H1 (cell line): ENCODE results near the gene MAP4K4. TPM values are rescaled to one million over a fixed set of nuclear protein-coding genes. Genes with fewer than 3 reads are reported as not detected.

Experiments used
- CTCF ChIA-PET: fragments of 300-600 bp; sonication (Branson Sonifier 250); formaldehyde crosslinking; loops from one replicate; lab custom pipeline; 2021; ENCODE audit not compliant: partially characterized antibody; lab: Charles Lee
- POLR2A ChIA-PET: fragments of 300-600 bp; sonication (Branson Sonifier 250); formaldehyde crosslinking; loops from one replicate; lab custom pipeline; 2021; ENCODE audit warnings: inconsistent platforms; ENCODE audit not compliant: partially characterized antibody; lab: Charles Lee
- DNase-seq, 2 experiments: peaks; one replicate each; pipeline versions ENCODE4 v3.0.0 to v3.0.0-alpha.2; 2010 to 2022; ENCODE audit warnings: low spot score in 2 of 2, low read depth in 1 of 2, mixed read lengths in 1 of 2
- FAIRE-seq: peaks from 2 replicates; lab custom pipeline; 2011; peaks lifted over from hg19 to GRCh38; lab: Jason Lieb, UNC
- H2AFZ ChIP-seq: 2 replicates; pipeline ENCODE4 v1.8.1; 2012; ENCODE audit warnings: low read length, inconsistent platforms
- H2AK5ac ChIP-seq: 2 replicates; pipeline ENCODE4 v1.6.1; 2013; ENCODE audit warnings: low read depth, low read length
- H2BK120ac ChIP-seq: replicated peaks from 2 replicates; pipeline ENCODE3; 2013; ENCODE audit warnings: low read depth, low read length, inconsistent platforms
- H2BK12ac ChIP-seq: 2 replicates; pipeline ENCODE4 v1.6.1; 2013; ENCODE audit warnings: low read depth, low read length
- H2BK15ac ChIP-seq: 2 replicates; pipeline ENCODE4 v1.6.1; 2013; ENCODE audit warnings: low read length
- H2BK20ac ChIP-seq: 2 replicates; pipeline ENCODE4 v1.6.1; 2013; ENCODE audit warnings: low read length
- H2BK5ac ChIP-seq: 2 replicates; pipeline ENCODE4 v1.6.1; 2013; ENCODE audit warnings: low read depth, low read length
- H3K14ac ChIP-seq: 2 replicates; pipeline ENCODE4 v1.6.1; 2013; ENCODE audit warnings: inconsistent platforms; ENCODE audit not compliant: insufficient read length
- H3K18ac ChIP-seq: 2 replicates; pipeline ENCODE4 v1.6.1; 2013; ENCODE audit warnings: low read length; ENCODE audit errors: extremely low read depth
- H3K23ac ChIP-seq: 2 replicates; pipeline ENCODE4 v1.6.1; 2013; ENCODE audit warnings: inconsistent platforms; ENCODE audit not compliant: insufficient read length
- H3K23me2 ChIP-seq: 2 replicates; pipeline ENCODE4 v1.6.1; 2013; ENCODE audit warnings: low read depth, low read length
- H3K27ac ChIP-seq: 2 replicates; pipeline ENCODE4 v1.6.1; 2011; ENCODE audit warnings: low read depth, low read length, inconsistent platforms
- H3K27me3 ChIP-seq, 4 experiments: replicated peaks in 1 of 4; 1 replicate in 1 of 4; 2 replicates in 3 of 4; pipeline versions ENCODE4 v1.6.1 to v1.8.1; 2011 to 2013; ENCODE audit warnings: low read length in 3 of 4, mild to moderate bottlenecking in 3 of 4, inconsistent platforms in 2 of 4, mixed read lengths in 2 of 4, moderate library complexity in 1 of 4; ENCODE audit not compliant: control insufficient read depth in 3 of 4, insufficient read depth in 3 of 4; ENCODE audit errors: extremely low read depth in 1 of 4
- H3K36me3 ChIP-seq, 4 experiments: 2 replicates each; pipeline versions ENCODE4 v1.6.1 to v1.8.1; 2011 to 2013; ENCODE audit warnings: mild to moderate bottlenecking in 4 of 4, low read length in 3 of 4, moderate library complexity in 2 of 4, control low read depth in 1 of 4, inconsistent platforms in 1 of 4; ENCODE audit not compliant: insufficient read depth in 4 of 4, control insufficient read depth in 2 of 4
- H3K4ac ChIP-seq: replicated peaks from 2 replicates; pipeline ENCODE3; 2013; ENCODE audit warnings: low read length, low read depth, mixed read lengths, inconsistent platforms; ENCODE audit not compliant: insufficient read length
- H3K4me1 ChIP-seq, 4 experiments: replicated peaks in 1 of 4; 1 replicate in 1 of 4; 2 replicates in 3 of 4; pipeline versions ENCODE4 v1.6.1 to v1.8.1; 2011 to 2013; ENCODE audit warnings: low read length in 3 of 4, inconsistent platforms in 2 of 4, mixed read lengths in 1 of 4; ENCODE audit not compliant: insufficient read depth in 4 of 4, control insufficient read depth in 3 of 4
- H3K4me2 ChIP-seq, 2 experiments: 2 replicates each; pipeline versions ENCODE4 v1.6.1 to v1.8.1; 2011 to 2013; ENCODE audit warnings: low read depth in 2 of 2, low read length in 2 of 2, control low read depth in 1 of 2, inconsistent platforms in 1 of 2, mild to moderate bottlenecking in 1 of 2; ENCODE audit not compliant: insufficient read depth in 1 of 2
- H3K4me3 ChIP-seq, 4 experiments: fragments of 200-600, 300-600 bp in 1 of 4; sonication (generic), shearing (Covaris generic), sonication (Bioruptor Twin) in 1 of 4; 2 replicates each; pipeline versions ENCODE4 v1.5.1 to v1.8.1; 2011 to 2016; ENCODE audit warnings: low read length in 4 of 4, low read depth in 3 of 4, control low read depth in 2 of 4, inconsistent platforms in 2 of 4, mild to moderate bottlenecking in 2 of 4, mixed read lengths in 1 of 4, moderate library complexity in 1 of 4; ENCODE audit not compliant: insufficient read depth in 2 of 4; ENCODE audit errors: extremely low read depth in 1 of 4
- H3K56ac ChIP-seq: replicated peaks from 2 replicates; pipeline ENCODE3; 2013; ENCODE audit warnings: low read depth, mild to moderate bottlenecking, mixed read lengths, low read length, inconsistent platforms; ENCODE audit not compliant: insufficient read length
- H3K79me1 ChIP-seq: 2 replicates; pipeline ENCODE4 v1.6.1; 2013; ENCODE audit warnings: low read depth, low read length, control low read depth
- H3K79me2 ChIP-seq, 2 experiments: 2 replicates each; pipeline versions ENCODE4 v1.6.1 to v1.8.1; 2012 to 2013; ENCODE audit warnings: low read length in 2 of 2, mild to moderate bottlenecking in 2 of 2, inconsistent platforms in 1 of 2; ENCODE audit not compliant: insufficient read depth in 2 of 2, control insufficient read depth in 1 of 2
- H3K9ac ChIP-seq, 4 experiments: replicated peaks in 1 of 4; 1 replicate in 1 of 4; 2 replicates in 3 of 4; pipeline versions ENCODE4 v1.6.1 to v1.8.1; 2011 to 2013; ENCODE audit warnings: low read depth in 3 of 4, low read length in 3 of 4, control low read depth in 2 of 4, mild to moderate bottlenecking in 2 of 4, moderate library complexity in 2 of 4, inconsistent platforms in 1 of 4; ENCODE audit errors: extremely low read depth in 1 of 4
- H3K9me3 ChIP-seq, 2 experiments: 2 replicates each; pipeline versions ENCODE4 v1.6.1 to v1.8.1; 2012 to 2013; ENCODE audit warnings: mild to moderate bottlenecking in 2 of 2, moderate library complexity in 2 of 2, control low read depth in 1 of 2, inconsistent platforms in 1 of 2, low read depth in 1 of 2, low read length in 1 of 2, mixed read lengths in 1 of 2; ENCODE audit not compliant: insufficient read depth in 2 of 2
- H4K20me1 ChIP-seq, 2 experiments: replicated peaks in 1 of 2; 2 replicates each; pipeline versions ENCODE3 to v1.8.1; 2011 to 2013; ENCODE audit warnings: inconsistent platforms in 2 of 2, low read length in 2 of 2, mild to moderate bottlenecking in 1 of 2; ENCODE audit not compliant: insufficient read depth in 2 of 2, control insufficient read depth in 1 of 2
- H4K5ac ChIP-seq: 2 replicates; pipeline ENCODE4 v1.6.1; 2013; ENCODE audit warnings: low read length, low read depth, mixed read lengths, inconsistent platforms; ENCODE audit not compliant: insufficient read length
- H4K8ac ChIP-seq: 2 replicates; pipeline ENCODE4 v1.8.0; 2013; ENCODE audit warnings: mild to moderate bottlenecking, moderate library complexity, low read length, inconsistent platforms; ENCODE audit not compliant: insufficient read depth; ENCODE audit errors: extremely low read depth
- H4K91ac ChIP-seq: replicated peaks from 2 replicates; pipeline ENCODE3; 2013; ENCODE audit warnings: low read length, mixed read lengths, inconsistent platforms; ENCODE audit not compliant: insufficient read length
- CTCF ChIP-seq, 3 experiments: IDR thresholded peaks; 1 replicate in 2 of 3; 2 replicates in 1 of 3; pipeline versions ENCODE4 v1.5.1 to v1.6.1; 2011; ENCODE audit warnings: low read length in 3 of 3, mild to moderate bottlenecking in 3 of 3, inconsistent platforms in 2 of 3, low read depth in 1 of 3, moderate library complexity in 1 of 3; ENCODE audit not compliant: insufficient read depth in 1 of 3; ENCODE audit errors: control extremely low read depth in 1 of 3
- RAD21 ChIP-seq, 2 experiments: IDR thresholded peaks in 1 of 2; conservative IDR thresholded peaks in 1 of 2; 2 replicates each; pipeline ENCODE4 v1.6.1; 2011; ENCODE audit warnings: low read depth in 2 of 2, low read length in 2 of 2, improper control_type of control experiment in 1 of 2, inconsistent platforms in 1 of 2, mild to moderate bottlenecking in 1 of 2, moderate library complexity in 1 of 2
- YY1 ChIP-seq: IDR thresholded peaks from 2 replicates; pipeline ENCODE4 v1.6.1; 2011; ENCODE audit warnings: low read depth, mild to moderate bottlenecking, low read length
- WGBS, 2 experiments: shearing (Covaris generic) in 1 of 2; methylation state at CpG; one replicate each; pipeline versions ENCODE4 v1.1.6 to v1.1.7; 2013 to 2015; ENCODE audit warnings: low lambda C conversion rate in 2 of 2, mixed read lengths in 2 of 2, inconsistent platforms in 1 of 2, low coverage in 1 of 2, missing lambda C conversion rate in 1 of 2; ENCODE audit not compliant: insufficient replicate concordance in 2 of 2, insufficient coverage in 1 of 2, insufficient read length in 1 of 2; ENCODE audit errors: extremely low coverage in 1 of 2, missing lambda C conversion rate in 1 of 2; 5-methylcytosine and 5-hydroxymethylcytosine counted together
- polyA plus RNA-seq, 7 experiments: library from polyadenylated mRNA; depleted of rRNA in 3 of 7; stranded (reverse) in 5 of 7; unstranded in 2 of 7; fragments of >200 nt in 5 of 7; fragments of 200-250 nt in 2 of 7; gene quantifications; 1 replicate in 5 of 7; 2 replicates in 1 of 7; 4 replicates in 1 of 7; pipeline versions ENCODE4 v1.2.1 to v1.2.3, GENCODE V29; 2011 to 2013; ENCODE audit warnings: missing spikeins in 2 of 7, mixed read lengths in 2 of 7
- total RNA-seq: library from RNA; stranded (reverse); fragmentation: NEBNext Ultra II Directional; extraction: Animal tissue kit (Norgen Biotek cat#: 25700); gene quantifications from 2 replicates; pipeline ENCODE4 v1.2.1, GENCODE V29; 2021

Gene MAP4K4
- total and polyA plus RNA-seq, 2 of the 8 experiments (the other 6 are each of a cell fraction or from before 2014, with no cell fraction given), result 53.2 to 138 TPM

- peak; percentile 46 to 49; a peak in 3 of 4 replicates for TF ChIP-seq RAD21 (IDR thresholded peaks at IDR 0.05 in 1 of 2, conservative IDR thresholded peaks at IDR 0.05 in 1 of 2; ENCODE audit: low read depth in 2 of 2, low read length in 2 of 2)
- peak; percentile 33 to 45 (median 41) for TF ChIP-seq CTCF (IDR thresholded peaks at IDR 0.05; ENCODE audit: control extremely low read depth in 1 of 3, insufficient read depth in 1 of 3, low read depth in 1 of 3, low read length in 3 of 3)
- TF ChIP-seq YY1, result no peak
- H2BK12ac ChIP-seq, result no peak overlapping the region
- no peaks in the 10 kb centered on the region; a peak in 1 of 7 replicates for H3K4me1 ChIP-seq
- POLR2A ChIA-PET, result no interaction called here
- DNase-seq (peak in 1 of 2 experiments; percentile 7), FAIRE-seq (no peak)
- no peak overlapping the region for H2BK15ac ChIP-seq
- no peak overlapping the region for H2AFZ ChIP-seq
- H3K14ac ChIP-seq, result no peak overlapping the region
- WGBS, 2 experiments, result 82% methylated on average over 5 of the region's 5 CpGs; no CpG with 5 or more reads in 1 of the 2 experiments
- H3K36me3 ChIP-seq, result peaks cover 6 to 68% (median 31%) of the 10 kb centered on the region in 4 experiments
- H3K18ac ChIP-seq, result no peak overlapping the region
- peaks cover 0 to 3% of the 10 kb centered on the region in 2 experiments for H4K20me1 ChIP-seq
- H2BK120ac ChIP-seq, result no peak overlapping the region
- no peak overlapping the region for H2BK5ac ChIP-seq
- H3K23ac ChIP-seq, result no peak overlapping the region
- H3K56ac ChIP-seq, result no peak overlapping the region
- CTCF ChIA-PET, result interaction anchor here (0.7 to 2.4 kb wide), 6 partner anchors 12 to 450 kb away, joined by 3 to 16 read pairs (median 4); no protein-coding TSS in a partner anchor
- no peak overlapping the region for H3K9ac ChIP-seq
- no peak overlapping the region for H4K5ac ChIP-seq
- H4K91ac ChIP-seq, result no peak overlapping the region
- no peak overlapping the region for H2AK5ac ChIP-seq
- no peaks in the 10 kb centered on the region for H3K27me3 ChIP-seq
- no peak overlapping the region for H2BK20ac ChIP-seq
- H3K9me3 ChIP-seq, result no peaks in the 10 kb centered on the region
- no peak overlapping the region for H4K8ac ChIP-seq
- H3K4ac ChIP-seq, result no peak overlapping the region
- H3K4me3 ChIP-seq, result no peak overlapping the region
- H3K27ac ChIP-seq, result no peak overlapping the region
- H3K79me2 ChIP-seq, result no peaks in the 10 kb centered on the region; a peak in 1 of 4 replicates
- H3K79me1 ChIP-seq, result no peaks in the 10 kb centered on the region; the same call in 1 of the 2 replicates
- H3K4me2 ChIP-seq, result no peak overlapping the region
- no peaks in the 10 kb centered on the region for H3K23me2 ChIP-seq
Measured at GRCh38 chr2:101860157-101860556, 162.7 kb downstream of the MAP4K4 start.
